Measurements from ENCODE around the gene MCRIP2. TPM values are rescaled to one million over a fixed set of nuclear protein-coding genes. Genes with fewer than 3 reads are reported as not detected.

The MCRIP2 gene
- total and polyA plus RNA-seq, 9 of the 15 experiments (the other 6 are each of a cell fraction or from before 2014, with no cell fraction given) = 0.80 to 120 (median 35.2) TPM

GRCh38 chr16:678858-679813 lies 37.5 kb downstream of the MCRIP2 start (continued):
- TF ChIP-seq TAF7 (tag; IDR thresholded peaks at IDR 0.05) (peak; percentile 40; the same call in 1 of the 2 replicates), MTA3 (IDR thresholded peaks at IDR 0.05; ENCODE audit: borderline replicate concordance) (peak; percentile 14; the same call in 1 of the 2 replicates), L3MBTL2 (IDR thresholded peaks at IDR 0.05) (peak; percentile 33; the same call in 1 of the 2 replicates), POLR2B (IDR thresholded peaks at IDR 0.05; ENCODE audit: low read depth, partially characterized antibody) (peak; percentile 65), KAT7 (CRISPR knock-in tag; IDR thresholded peaks at IDR 0.05; ENCODE audit: borderline replicate concordance) (0 out of 2 replicates have a peak, but pooled peaks have one; percentile 60), KLF13 (tag; IDR thresholded peaks at IDR 0.05; ENCODE audit: borderline replicate concordance, low read depth) (peak; percentile 28; the same call in 1 of the 2 replicates), CEBPB (tag; IDR thresholded peaks at IDR 0.05) (no peak), POLR2A (conservative IDR thresholded peaks at IDR 0.05) (peak; percentile 83), ZBTB1 (CRISPR knock-in tag; IDR thresholded peaks at IDR 0.05; ENCODE audit: borderline replicate concordance, low read depth) (no peak), CTBP1 (IDR thresholded peaks at IDR 0.05; ENCODE audit: borderline replicate concordance) (0 out of 2 replicates have a peak, but pooled peaks have one; percentile 5), HMGN3 (IDR thresholded peaks at IDR 0.05; ENCODE audit: borderline replicate concordance, extremely low read depth, insufficient read length, low read depth, low read length) (peak; percentile 69), ZNF780A (CRISPR knock-in tag; IDR thresholded peaks at IDR 0.05) (no peak), EP400 (IDR thresholded peaks at IDR 0.05) (peak; percentile 80; the same call in 1 of the 2 replicates), MIER1 (IDR thresholded peaks at IDR 0.05; ENCODE audit: low read depth) (no peak), MCM5 (IDR thresholded peaks at IDR 0.05; ENCODE audit: low read depth) (no peak), HLTF (IDR thresholded peaks at IDR 0.05) (peak; percentile 56; the same call in 1 of the 2 replicates), DPF2 (IDR thresholded peaks at IDR 0.05) (peak; percentile 40; the same call in 1 of the 2 replicates), SAP30 (IDR thresholded peaks at IDR 0.05; ENCODE audit: borderline replicate concordance, insufficient read depth, low read depth, low read length, poor library complexity, severe bottlenecking) (peak; percentile 58), SAFB (IDR thresholded peaks at IDR 0.05; ENCODE audit: borderline replicate concordance, low read depth, low read length) (peak; percentile 64; the same call in 1 of the 2 replicates)
- TF ChIP-seq, protein P1, sequence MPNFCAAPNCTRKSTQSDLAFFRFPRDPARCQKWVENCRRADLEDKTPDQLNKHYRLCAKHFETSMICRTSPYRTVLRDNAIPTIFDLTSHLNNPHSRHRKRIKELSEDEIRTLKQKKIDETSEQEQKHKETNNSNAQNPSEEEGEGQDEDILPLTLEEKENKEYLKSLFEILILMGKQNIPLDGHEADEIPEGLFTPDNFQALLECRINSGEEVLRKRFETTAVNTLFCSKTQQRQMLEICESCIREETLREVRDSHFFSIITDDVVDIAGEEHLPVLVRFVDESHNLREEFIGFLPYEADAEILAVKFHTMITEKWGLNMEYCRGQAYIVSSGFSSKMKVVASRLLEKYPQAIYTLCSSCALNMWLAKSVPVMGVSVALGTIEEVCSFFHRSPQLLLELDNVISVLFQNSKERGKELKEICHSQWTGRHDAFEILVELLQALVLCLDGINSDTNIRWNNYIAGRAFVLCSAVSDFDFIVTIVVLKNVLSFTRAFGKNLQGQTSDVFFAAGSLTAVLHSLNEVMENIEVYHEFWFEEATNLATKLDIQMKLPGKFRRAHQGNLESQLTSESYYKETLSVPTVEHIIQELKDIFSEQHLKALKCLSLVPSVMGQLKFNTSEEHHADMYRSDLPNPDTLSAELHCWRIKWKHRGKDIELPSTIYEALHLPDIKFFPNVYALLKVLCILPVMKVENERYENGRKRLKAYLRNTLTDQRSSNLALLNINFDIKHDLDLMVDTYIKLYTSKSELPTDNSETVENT (CRISPR knock-in tag; IDR thresholded peaks at IDR 0.05) = 0 out of 2 replicates have a peak, but pooled peaks have one; percentile 9
- TF ChIP-seq, protein P2, sequence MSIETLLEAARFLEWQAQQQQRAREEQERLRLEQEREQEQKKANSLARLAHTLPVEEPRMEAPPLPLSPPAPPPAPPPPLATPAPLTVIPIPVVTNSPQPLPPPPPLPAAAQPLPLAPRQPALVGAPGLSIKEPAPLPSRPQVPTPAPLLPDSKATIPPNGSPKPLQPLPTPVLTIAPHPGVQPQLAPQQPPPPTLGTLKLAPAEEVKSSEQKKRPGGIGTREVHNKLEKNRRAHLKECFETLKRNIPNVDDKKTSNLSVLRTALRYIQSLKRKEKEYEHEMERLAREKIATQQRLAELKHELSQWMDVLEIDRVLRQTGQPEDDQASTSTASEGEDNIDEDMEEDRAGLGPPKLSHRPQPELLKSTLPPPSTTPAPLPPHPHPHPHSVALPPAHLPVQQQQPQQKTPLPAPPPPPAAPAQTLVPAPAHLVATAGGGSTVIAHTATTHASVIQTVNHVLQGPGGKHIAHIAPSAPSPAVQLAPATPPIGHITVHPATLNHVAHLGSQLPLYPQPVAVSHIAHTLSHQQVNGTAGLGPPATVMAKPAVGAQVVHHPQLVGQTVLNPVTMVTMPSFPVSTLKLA (conservative IDR thresholded peaks at IDR 0.05) = peak in 1 of 2 experiments; percentile 55; a peak in 3 of 4 replicates
- TF ChIP-seq, protein P3, sequence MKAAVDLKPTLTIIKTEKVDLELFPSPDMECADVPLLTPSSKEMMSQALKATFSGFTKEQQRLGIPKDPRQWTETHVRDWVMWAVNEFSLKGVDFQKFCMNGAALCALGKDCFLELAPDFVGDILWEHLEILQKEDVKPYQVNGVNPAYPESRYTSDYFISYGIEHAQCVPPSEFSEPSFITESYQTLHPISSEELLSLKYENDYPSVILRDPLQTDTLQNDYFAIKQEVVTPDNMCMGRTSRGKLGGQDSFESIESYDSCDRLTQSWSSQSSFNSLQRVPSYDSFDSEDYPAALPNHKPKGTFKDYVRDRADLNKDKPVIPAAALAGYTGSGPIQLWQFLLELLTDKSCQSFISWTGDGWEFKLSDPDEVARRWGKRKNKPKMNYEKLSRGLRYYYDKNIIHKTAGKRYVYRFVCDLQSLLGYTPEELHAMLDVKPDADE (conservative IDR thresholded peaks at IDR 0.05; ENCODE audit: control insufficient read depth, low read depth, low read length) = 0 out of 2 replicates have a peak, but pooled peaks have one; percentile 30
